LNCaP clone FGC (cell line): ENCODE data around the gene EFCAB6.
A peak's percentile ranks its signal among the peaks of the same experiment; 100 is the strongest.

Experiments
- DNase-seq: peaks from one replicate; pipeline ENCODE4 v3.0.0-alpha.2; 2011; ENCODE audit warnings: low read depth
- H3K4me3 ChIP-seq: 2 replicates; pipeline ENCODE4 v1.5.1; 2011; ENCODE audit warnings: mild to moderate bottlenecking, low read depth, low read length, control low read depth
- CTCF ChIP-seq: IDR thresholded peaks from 2 replicates; pipeline ENCODE4 v1.5.1; 2012; ENCODE audit warnings: mild to moderate bottlenecking; ENCODE audit not compliant: control insufficient read depth, insufficient read depth; ENCODE audit errors: extremely low read depth

The EFCAB6 gene

GRCh38 chr22:43539572-43540528 lies 272.3 kb downstream of the EFCAB6 start:
- no peak for DNase-seq
- H3K4me3 ChIP-seq: no peak overlapping the region
- no peak for TF ChIP-seq CTCF

- DNase-seq: no peak
- TF ChIP-seq CTCF: peak; percentile 11; the same call in 1 of the 2 replicates
- H3K4me3 ChIP-seq: no peak overlapping the region
Observed at GRCh38 chr22:43537019-43537585, 275.0 kb downstream of the EFCAB6 start.

GRCh38 chr22:43535741-43536140 lies 276.4 kb downstream of the EFCAB6 start:
- H3K4me3 ChIP-seq: no peak overlapping the region
- no peak for TF ChIP-seq CTCF
- no peak for DNase-seq

- no peak for DNase-seq
Observed at GRCh38 chr22:43535336-43535735, 276.8 kb downstream of the EFCAB6 start.

GRCh38 chr22:43534916-43535315 lies 277.2 kb downstream of the EFCAB6 start:
- DNase-seq: no peak

More at GRCh38 chr22:43535336-43535735, 276.8 kb downstream of the EFCAB6 start:
- no peak for TF ChIP-seq CTCF
- H3K4me3 ChIP-seq: no peak overlapping the region

More at GRCh38 chr22:43534916-43535315, 277.2 kb downstream of the EFCAB6 start:
- TF ChIP-seq CTCF: no peak
- H3K4me3 ChIP-seq: no peak overlapping the region
